DOHH2 (cell line): Measurements from ENCODE around the gene GTF2A1L.

Experiments
- H3F3A ChIP-seq: fragments of 200-600 bp; sonication (generic), shearing (Covaris generic); 2 replicates; pipeline ENCODE4 v1.6.0; 2016; ENCODE audit warnings: antibody characterized with exemption, mild to moderate bottlenecking; ENCODE audit not compliant: control insufficient read depth, insufficient read depth
- H3K27ac ChIP-seq: fragments of 200-600 bp; sonication (generic); 2 replicates; pipeline ENCODE4 v1.5.1; 2014; ENCODE audit warnings: low read depth, mild to moderate bottlenecking, low read length, moderate library complexity
- H3K27me3 ChIP-seq: fragments of 200-600 bp; sonication (generic); 2 replicates; pipeline ENCODE4 v1.6.1; 2014; ENCODE audit warnings: mild to moderate bottlenecking, low read length, mixed read lengths; ENCODE audit not compliant: control insufficient read depth
- H3K36me3 ChIP-seq: fragments of 200-600 bp; sonication (generic); 2 replicates; pipeline ENCODE4 v1.6.1; 2014; ENCODE audit warnings: mild to moderate bottlenecking, low read length, moderate library complexity, mixed read lengths; ENCODE audit not compliant: control insufficient read depth
- H3K4me1 ChIP-seq: fragments of 200-600 bp; sonication (generic); 2 replicates; pipeline ENCODE4 v1.6.1; 2014; ENCODE audit warnings: mild to moderate bottlenecking, low read length, mixed read lengths; ENCODE audit not compliant: control insufficient read depth
- H3K4me2 ChIP-seq: fragments of 200-600 bp; sonication (generic); 2 replicates; pipeline ENCODE4 v1.6.0; 2014; ENCODE audit warnings: mild to moderate bottlenecking, low read length, moderate library complexity
- H3K4me3 ChIP-seq: fragments of 200-600 bp; sonication (generic); 2 replicates; pipeline ENCODE4 v1.5.1; 2014; ENCODE audit warnings: mild to moderate bottlenecking, low read length, mixed read lengths
- H3K79me2 ChIP-seq: fragments of 200-600 bp; sonication (generic); 2 replicates; pipeline ENCODE4 v1.6.1; 2014; ENCODE audit warnings: mild to moderate bottlenecking, low read length, mixed read lengths; ENCODE audit not compliant: control insufficient read depth
- H3K9me2 ChIP-seq: fragments of 200-600 bp; sonication (generic); replicated peaks from 2 replicates; pipeline ENCODE4 v1.6.1; 2014; ENCODE audit warnings: mild to moderate bottlenecking, low read length, mixed read lengths; ENCODE audit not compliant: control insufficient read depth
- H3K9me3 ChIP-seq: fragments of 200-600 bp; sonication (generic); 2 replicates; pipeline ENCODE4 v1.6.1; 2014; ENCODE audit warnings: antibody characterized with exemption, low read length, mixed read lengths; ENCODE audit not compliant: control insufficient read depth, insufficient read depth
- H4K20me1 ChIP-seq: fragments of 200-600 bp; sonication (generic); 2 replicates; pipeline ENCODE4 v1.6.0; 2014; ENCODE audit warnings: low read depth, mild to moderate bottlenecking, antibody characterized with exemption, low read length, moderate library complexity; ENCODE audit not compliant: control insufficient read depth, insufficient read depth
- CTCF ChIP-seq: fragments of 200-600 bp; sonication (generic); IDR thresholded peaks from one replicate; pipeline ENCODE4 v1.5.1; 2014; ENCODE audit warnings: antibody characterized with exemption, mild to moderate bottlenecking, low read depth, low read length; ENCODE audit not compliant: poor library complexity, severe bottlenecking
- EZH2phosphoT487 ChIP-seq: fragments of 200-600 bp; sonication (generic); IDR thresholded peaks from 2 replicates; pipeline ENCODE4 v1.6.1; 2017; ENCODE audit warnings: borderline replicate concordance, mild to moderate bottlenecking, antibody characterized with exemption, low read length, moderate library complexity, mixed read lengths

Gene GTF2A1L

GRCh38 chr2:48601349-48601748 is 16.3 kb upstream of the GTF2A1L start:
- TF ChIP-seq EZH2phosphoT487 (no peak), CTCF (peak; percentile 53)
- Histone ChIP-seq H3K9me3 (no peaks in the 10 kb centered on the region), H4K20me1 (no peaks in the 10 kb centered on the region), H3K27me3 (0 out of 2 replicates have a peak, but pooled peaks cover 2% of the 10 kb centered on the region), H3K4me1 (no peaks in the 10 kb centered on the region), H3K9me2 (no peaks in the 10 kb centered on the region), H3K4me2 (no peak overlapping the region), H3F3A (no peaks in the 10 kb centered on the region), H3K4me3 (no peak overlapping the region), H3K79me2 (no peaks in the 10 kb centered on the region), H3K36me3 (no peaks in the 10 kb centered on the region), H3K27ac (no peak overlapping the region)

GRCh38 chr2:48605482-48606175 is 12.0 kb upstream of the GTF2A1L start:
- no peaks in the 10 kb centered on the region for H3K9me2 ChIP-seq
- H3K27ac ChIP-seq, result no peak overlapping the region
- H3K4me3 ChIP-seq, result no peak overlapping the region
- H3K27me3 ChIP-seq, result 0 out of 2 replicates have a peak, but pooled peaks cover 2% of the 10 kb centered on the region
- no peak overlapping the region for H3K4me2 ChIP-seq
- H3K79me2 ChIP-seq, result no peaks in the 10 kb centered on the region
- H3K9me3 ChIP-seq, result no peaks in the 10 kb centered on the region
- no peaks in the 10 kb centered on the region for H4K20me1 ChIP-seq
- no peaks in the 10 kb centered on the region for H3K4me1 ChIP-seq
- no peaks in the 10 kb centered on the region for H3K36me3 ChIP-seq
- TF ChIP-seq CTCF, result no peak
- no peak for TF ChIP-seq EZH2phosphoT487
- H3F3A ChIP-seq, result no peaks in the 10 kb centered on the region

GRCh38 chr2:48607307-48608014 is 10.2 kb upstream of the GTF2A1L start:
- Histone ChIP-seq H3K9me2 (no peaks in the 10 kb centered on the region), H3K4me1 (no peaks in the 10 kb centered on the region), H3K9me3 (no peaks in the 10 kb centered on the region), H3K4me2 (no peak overlapping the region), H3K79me2 (no peaks in the 10 kb centered on the region), H4K20me1 (no peaks in the 10 kb centered on the region), H3K27ac (no peak overlapping the region), H3K36me3 (no peaks in the 10 kb centered on the region), H3K27me3 (no peaks in the 10 kb centered on the region), H3F3A (no peaks in the 10 kb centered on the region), H3K4me3 (no peak overlapping the region)
- TF ChIP-seq CTCF (no peak), EZH2phosphoT487 (no peak)
